OCI-LY3 (cell line): ENCODE results near the gene BCOR.

Experiments used
- CTCF ChIP-seq: fragments of 200-600, 300-600 bp; sonication (generic); IDR thresholded peaks from 2 replicates; pipeline ENCODE4 v1.5.1; 2014; ENCODE audit warnings: antibody characterized with exemption, low read length, low read depth
- EZH2phosphoT487 ChIP-seq: fragments of 200-600 bp; shearing (Covaris generic); IDR thresholded peaks from 2 replicates; pipeline ENCODE4 v1.6.1; 2018; ENCODE audit warnings: antibody characterized with exemption, mixed run types, low read depth

DNA sequence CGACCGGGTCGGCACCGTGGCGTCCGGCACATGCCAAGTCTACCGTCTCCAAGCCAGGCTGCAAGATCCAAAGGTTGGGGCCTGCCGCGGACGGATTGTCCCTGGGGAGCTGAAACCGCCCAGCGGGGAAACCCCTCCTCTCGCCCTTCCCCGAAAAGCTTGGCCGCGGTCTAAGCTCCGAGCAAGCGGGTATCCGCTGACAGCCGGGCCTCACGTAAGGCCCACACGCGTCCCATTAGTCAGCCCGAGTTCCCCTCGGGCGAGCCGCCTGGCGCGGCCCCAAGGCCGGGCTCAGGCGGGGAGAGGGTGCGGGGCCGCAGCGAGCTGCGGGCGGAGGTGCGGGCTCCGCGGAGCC is 6.8 kb upstream of the BCOR start:
- TF ChIP-seq CTCF (no peak), EZH2phosphoT487 (no peak)
